HG02759 (cell line): ENCODE data around the gene CDH13.

Experiments
- ATAC-seq: cut with Tn5 transposase; IDR thresholded peaks from one replicate; pipeline ENCODE4 v1.9.1; 2021; ENCODE audit warnings: mild to moderate bottlenecking, moderate library complexity; ENCODE audit not compliant: unreplicated experiment

Gene CDH13

GRCh38 chr16:83581082-83581481 is 954.3 kb downstream of the CDH13 start:
- ATAC-seq, result peak; percentile 71

GRCh38 chr16:83581994-83582747 is 955.4 kb downstream of the CDH13 start:
- no peak for ATAC-seq

GRCh38 chr16:83586036-83586435 is 959.3 kb downstream of the CDH13 start:
- ATAC-seq, result no peak

- no peak for ATAC-seq
Observed at GRCh38 chr16:83586461-83587200, 959.9 kb downstream of the CDH13 start.

GRCh38 chr16:83587201-83587600 is 960.4 kb downstream of the CDH13 start:
- no peak for ATAC-seq

GRCh38 chr16:83588070-83588469 is 961.3 kb downstream of the CDH13 start:
- no peak for ATAC-seq

- no peak for ATAC-seq
Observed at GRCh38 chr16:83589576-83589975, 962.8 kb downstream of the CDH13 start.

- ATAC-seq, result no peak
Observed at GRCh38 chr16:83592778-83593177, 966.0 kb downstream of the CDH13 start.

- no peak for ATAC-seq
Observed at GRCh38 chr16:83599789-83600462, 973.2 kb downstream of the CDH13 start.

GRCh38 chr16:83602761-83603722 is 976.3 kb downstream of the CDH13 start:
- ATAC-seq, result no peak

GRCh38 chr16:83603723-83604570 is 977.2 kb downstream of the CDH13 start:
- no peak for ATAC-seq

- no peak for ATAC-seq
Observed at GRCh38 chr16:83606486-83607030, 979.8 kb downstream of the CDH13 start.

- ATAC-seq, result no peak
Observed at GRCh38 chr16:83609178-83609577, 982.4 kb downstream of the CDH13 start.

- no peak for ATAC-seq
Observed at GRCh38 chr16:83615141-83615952, 988.6 kb downstream of the CDH13 start.

GRCh38 chr16:83615953-83616350 is 989.2 kb downstream of the CDH13 start:
- ATAC-seq, result no peak

- no peak for ATAC-seq
Observed at GRCh38 chr16:83619381-83620150, 992.8 kb downstream of the CDH13 start.

- ATAC-seq, result no peak
Observed at GRCh38 chr16:83622010-83622409, 995.2 kb downstream of the CDH13 start.
